ENCODE measurements around the gene ZNF280B. TPM values are rescaled to one million over a fixed set of nuclear protein-coding genes. Genes with fewer than 3 reads are reported as not detected.

The ZNF280B gene
- total RNA-seq, 3 donors from 2014 or later: 0.33 to 0.64 (median 0.44) TPM

- Histone ChIP-seq H3K4me3 (no peak overlapping the region), H3K4me1 (no peaks in the 10 kb centered on the region), H3K27ac (no peak overlapping the region), H3K27me3 (peaks cover 0 to 12% of the 10 kb centered on the region in 2 donors), H3K36me3 (no peaks in the 10 kb centered on the region), H3K9me3 (peaks cover 6 to 13% of the 10 kb centered on the region in 2 donors)
- no peak for DNase-seq (ENCODE audit: low spot score in 2 of 2)
- intact Hi-C loops (cut with DNase I; ENCODE audit: low total_unique reads): no loop called here
- no peak for TF ChIP-seq POLR2A (IDR thresholded peaks at IDR 0.05)
- no peak for TF ChIP-seq CTCF (IDR thresholded peaks at IDR 0.05)
- TF ChIP-seq POLR2AphosphoS5 (IDR thresholded peaks at IDR 0.05): no peak
Observed at GRCh38 chr22:22467112-22467511, 41.4 kb downstream of the ZNF280B start.

- no peaks in the 10 kb centered on the region for H3K4me1 ChIP-seq
- H3K27me3 ChIP-seq: peaks cover 0 to 12% of the 10 kb centered on the region in 2 donors
- no peak overlapping the region for H3K4me3 ChIP-seq
- TF ChIP-seq POLR2A (IDR thresholded peaks at IDR 0.05) (no peak), CTCF (IDR thresholded peaks at IDR 0.05) (no peak), POLR2AphosphoS5 (IDR thresholded peaks at IDR 0.05) (no peak)
- no peak overlapping the region for H3K27ac ChIP-seq
- peaks cover 7 to 13% of the 10 kb centered on the region in 2 donors for H3K9me3 ChIP-seq
- intact Hi-C loops (cut with DNase I; ENCODE audit: low total_unique reads): no loop called here
- no peak for DNase-seq (ENCODE audit: low spot score in 2 of 2)
- no peaks in the 10 kb centered on the region for H3K36me3 ChIP-seq
Observed at GRCh38 chr22:22465782-22466181, 42.8 kb downstream of the ZNF280B start.

DNA sequence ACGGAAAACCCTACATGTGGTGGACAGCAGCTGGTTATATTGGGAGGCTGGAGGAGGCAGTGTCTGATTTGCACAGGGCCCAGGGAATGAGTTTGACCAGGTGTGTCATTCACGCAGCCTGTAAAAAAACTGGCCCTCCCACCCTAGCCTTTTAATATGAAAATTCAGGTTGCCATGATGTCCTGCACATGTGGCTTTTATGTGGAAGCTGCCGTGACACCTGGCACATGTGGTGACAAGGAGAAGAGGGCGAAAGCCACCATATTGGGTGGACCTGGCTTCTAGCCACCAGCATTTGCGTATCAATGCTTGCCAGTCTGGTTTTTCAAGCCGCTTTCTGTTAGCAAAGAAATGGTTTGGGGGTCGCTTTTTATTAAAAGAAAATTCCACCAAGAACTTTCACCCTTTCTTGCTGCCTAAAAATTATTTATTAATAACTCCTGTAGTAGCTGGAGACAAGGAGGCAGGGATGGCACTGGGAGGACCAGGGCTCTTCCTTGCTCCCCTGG is 43.4 kb downstream of the ZNF280B start:
- Histone ChIP-seq H3K9me3 (peaks cover 13 to 16% of the 10 kb centered on the region in 2 donors), H3K36me3 (no peaks in the 10 kb centered on the region), H3K27ac (no peak overlapping the region), H3K4me1 (no peaks in the 10 kb centered on the region), H3K27me3 (peaks cover 0 to 18% of the 10 kb centered on the region in 2 donors), H3K4me3 (no peak overlapping the region)
- no peak for TF ChIP-seq POLR2AphosphoS5 (IDR thresholded peaks at IDR 0.05)
- TF ChIP-seq POLR2A (IDR thresholded peaks at IDR 0.05): no peak
- no peak for TF ChIP-seq CTCF (IDR thresholded peaks at IDR 0.05)
- no peak for DNase-seq (ENCODE audit: low spot score in 2 of 2)
- intact Hi-C loops (cut with DNase I; ENCODE audit: low total_unique reads): no loop called here

- intact Hi-C loops (cut with DNase I; ENCODE audit: low total_unique reads): no loop called here
- Histone ChIP-seq H3K27ac (no peak overlapping the region), H3K9me3 (peaks cover 18 to 21% of the 10 kb centered on the region in 2 donors), H3K4me1 (no peaks in the 10 kb centered on the region), H3K36me3 (no peaks in the 10 kb centered on the region), H3K4me3 (no peak overlapping the region), H3K27me3 (peaks cover 0 to 18% of the 10 kb centered on the region in 2 donors)
- DNase-seq (ENCODE audit: low spot score in 2 of 2): no peak
- TF ChIP-seq CTCF (IDR thresholded peaks at IDR 0.05) (no peak), POLR2AphosphoS5 (IDR thresholded peaks at IDR 0.05) (no peak), POLR2A (IDR thresholded peaks at IDR 0.05) (no peak)
Observed at GRCh38 chr22:22464541-22465054, 43.9 kb downstream of the ZNF280B start.

- H3K4me3 ChIP-seq: no peak overlapping the region
Observed at GRCh38 chr22:22463855-22464540, 44.5 kb downstream of the ZNF280B start.

More at GRCh38 chr22:22463855-22464540, 44.5 kb downstream of the ZNF280B start:
- Histone ChIP-seq H3K36me3 (no peaks in the 10 kb centered on the region), H3K27me3 (peaks cover 0 to 18% of the 10 kb centered on the region in 2 donors), H3K9me3 (peaks cover 18 to 22% of the 10 kb centered on the region in 2 donors), H3K27ac (no peak overlapping the region), H3K4me1 (no peaks in the 10 kb centered on the region)
- DNase-seq (ENCODE audit: low spot score in 2 of 2): no peak
- intact Hi-C loops (cut with DNase I; ENCODE audit: low total_unique reads): no loop called here
- no peak for TF ChIP-seq POLR2A (IDR thresholded peaks at IDR 0.05)
- TF ChIP-seq CTCF (IDR thresholded peaks at IDR 0.05): peak; percentile 35 to 57 (median 50)
- no peak for TF ChIP-seq POLR2AphosphoS5 (IDR thresholded peaks at IDR 0.05)

Measured in breast epithelium (tissue), 4 donors.